Measurements from ENCODE around the gene JAKMIP3.
"Not testable (repeated sequence)": the region's sequence is repeated elsewhere in the genome, so short reads cannot be mapped to it uniquely, and the experiment has no call there.

The JAKMIP3 gene

DNA sequence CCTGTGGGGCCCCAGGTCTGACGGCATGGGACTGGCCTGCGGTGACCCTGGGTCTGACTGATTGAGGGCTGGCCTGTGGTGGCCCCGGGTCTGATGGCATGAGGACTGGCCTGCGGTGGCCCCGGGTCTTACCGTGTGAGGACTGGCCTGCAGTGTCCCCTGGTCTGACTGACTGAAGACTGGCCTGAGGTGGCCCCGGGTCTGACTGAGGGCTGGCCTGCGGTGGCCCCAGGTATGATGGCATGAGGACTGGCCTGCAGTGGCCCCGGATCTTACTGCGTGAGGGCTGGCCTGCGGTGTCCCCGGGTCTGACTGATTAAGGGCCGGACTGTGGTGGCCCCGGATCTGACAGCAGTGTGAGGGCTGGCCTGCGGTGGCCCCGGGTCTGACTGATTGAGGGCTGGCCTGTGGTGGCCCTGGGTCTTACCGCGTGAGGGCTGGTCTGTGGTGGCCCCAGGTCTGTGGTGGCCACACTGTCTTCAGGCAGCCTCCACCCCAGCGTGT is 10.9 kb downstream of the JAKMIP3 start:
- in situ Hi-C loops (cut with MboI; ENCODE audit: low sequenced_read_pairs, unreplicated experiment) = no loop called here
- TF ChIP-seq, protein P1, sequence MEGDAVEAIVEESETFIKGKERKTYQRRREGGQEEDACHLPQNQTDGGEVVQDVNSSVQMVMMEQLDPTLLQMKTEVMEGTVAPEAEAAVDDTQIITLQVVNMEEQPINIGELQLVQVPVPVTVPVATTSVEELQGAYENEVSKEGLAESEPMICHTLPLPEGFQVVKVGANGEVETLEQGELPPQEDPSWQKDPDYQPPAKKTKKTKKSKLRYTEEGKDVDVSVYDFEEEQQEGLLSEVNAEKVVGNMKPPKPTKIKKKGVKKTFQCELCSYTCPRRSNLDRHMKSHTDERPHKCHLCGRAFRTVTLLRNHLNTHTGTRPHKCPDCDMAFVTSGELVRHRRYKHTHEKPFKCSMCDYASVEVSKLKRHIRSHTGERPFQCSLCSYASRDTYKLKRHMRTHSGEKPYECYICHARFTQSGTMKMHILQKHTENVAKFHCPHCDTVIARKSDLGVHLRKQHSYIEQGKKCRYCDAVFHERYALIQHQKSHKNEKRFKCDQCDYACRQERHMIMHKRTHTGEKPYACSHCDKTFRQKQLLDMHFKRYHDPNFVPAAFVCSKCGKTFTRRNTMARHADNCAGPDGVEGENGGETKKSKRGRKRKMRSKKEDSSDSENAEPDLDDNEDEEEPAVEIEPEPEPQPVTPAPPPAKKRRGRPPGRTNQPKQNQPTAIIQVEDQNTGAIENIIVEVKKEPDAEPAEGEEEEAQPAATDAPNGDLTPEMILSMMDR (IDR thresholded peaks at IDR 0.05; ENCODE audit: borderline replicate concordance, control extremely low read depth, extremely low read depth, insufficient read depth, missing control alignments) = no peak
- DNase-seq (ENCODE audit: low spot score) = no peak

DNA sequence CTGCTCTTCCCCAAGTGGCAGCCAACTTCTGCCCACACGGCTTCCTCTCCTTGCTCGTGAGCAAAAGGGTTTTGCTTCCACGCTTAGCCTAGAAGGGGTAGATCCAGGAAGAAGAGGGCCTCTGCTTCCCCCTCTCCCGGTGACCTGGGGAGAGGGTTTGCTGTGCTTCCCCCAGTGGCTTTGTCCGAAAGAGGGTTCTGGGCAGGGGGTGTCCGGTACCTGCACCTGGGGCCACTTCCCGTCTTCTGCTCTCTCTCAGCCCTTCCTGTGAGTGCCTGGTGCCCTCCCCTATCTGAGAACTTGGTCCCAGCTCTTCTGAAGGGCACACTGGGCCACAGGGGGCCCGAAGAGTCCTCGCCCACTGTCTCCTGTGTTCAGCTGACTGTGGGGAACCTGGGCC is 11.3 kb downstream of the JAKMIP3 start:
- TF ChIP-seq, protein P1 (IDR thresholded peaks at IDR 0.05; ENCODE audit: borderline replicate concordance, control extremely low read depth, extremely low read depth, insufficient read depth, missing control alignments) = no peak
- DNase-seq (ENCODE audit: low spot score) = no peak
- in situ Hi-C loops (cut with MboI; ENCODE audit: low sequenced_read_pairs, unreplicated experiment) = no loop called here

- in situ Hi-C loops (cut with MboI; ENCODE audit: low sequenced_read_pairs, unreplicated experiment) = no loop called here
- no peak for DNase-seq (ENCODE audit: low spot score)
- TF ChIP-seq, protein P1 (IDR thresholded peaks at IDR 0.05; ENCODE audit: borderline replicate concordance, control extremely low read depth, extremely low read depth, insufficient read depth, missing control alignments) = no peak
These were observed 13.1 kb downstream of the JAKMIP3 start for GRCh38 chr10:132078746-132079345.

- in situ Hi-C loops (cut with MboI; ENCODE audit: low sequenced_read_pairs, unreplicated experiment); DNase-seq (ENCODE audit: low spot score): not testable (repeated sequence)
These were observed 18.6 kb downstream of the JAKMIP3 start for GRCh38 chr10:132084384-132084783.

DNA sequence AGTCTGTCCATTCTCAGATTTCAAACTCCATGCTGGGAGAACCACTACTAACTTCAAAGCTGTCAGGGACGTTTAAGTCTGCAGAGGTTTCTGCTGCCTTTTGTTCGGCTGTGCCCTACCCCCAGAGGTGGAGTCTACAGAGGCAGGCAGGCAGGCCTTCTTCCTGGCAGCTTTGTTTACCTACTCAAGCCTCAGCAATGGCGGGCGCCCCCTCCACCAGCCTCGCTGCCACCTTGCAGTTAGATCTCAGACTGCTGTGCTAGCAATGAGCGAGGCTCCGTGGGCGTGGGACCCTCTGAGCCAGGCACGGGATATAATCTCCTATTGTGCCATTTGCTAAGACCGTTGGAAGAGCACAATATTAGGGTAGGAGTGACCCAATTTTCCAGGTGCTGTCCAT is 27.5 kb downstream of the JAKMIP3 start:
- in situ Hi-C loops (cut with MboI; ENCODE audit: low sequenced_read_pairs, unreplicated experiment) = not testable (repeated sequence)

GRCh38 chr10:132094581-132095234 is 29.0 kb downstream of the JAKMIP3 start:
- TF ChIP-seq, protein P1 (IDR thresholded peaks at IDR 0.05; ENCODE audit: borderline replicate concordance, control extremely low read depth, extremely low read depth, insufficient read depth, missing control alignments) = no peak
- in situ Hi-C loops (cut with MboI; ENCODE audit: low sequenced_read_pairs, unreplicated experiment) = no loop called here
- DNase-seq (ENCODE audit: low spot score) = no peak

More for the DNA sequence above, 27.5 kb downstream of the JAKMIP3 start:
- DNase-seq (ENCODE audit: low spot score) = not testable (repeated sequence)

DNA sequence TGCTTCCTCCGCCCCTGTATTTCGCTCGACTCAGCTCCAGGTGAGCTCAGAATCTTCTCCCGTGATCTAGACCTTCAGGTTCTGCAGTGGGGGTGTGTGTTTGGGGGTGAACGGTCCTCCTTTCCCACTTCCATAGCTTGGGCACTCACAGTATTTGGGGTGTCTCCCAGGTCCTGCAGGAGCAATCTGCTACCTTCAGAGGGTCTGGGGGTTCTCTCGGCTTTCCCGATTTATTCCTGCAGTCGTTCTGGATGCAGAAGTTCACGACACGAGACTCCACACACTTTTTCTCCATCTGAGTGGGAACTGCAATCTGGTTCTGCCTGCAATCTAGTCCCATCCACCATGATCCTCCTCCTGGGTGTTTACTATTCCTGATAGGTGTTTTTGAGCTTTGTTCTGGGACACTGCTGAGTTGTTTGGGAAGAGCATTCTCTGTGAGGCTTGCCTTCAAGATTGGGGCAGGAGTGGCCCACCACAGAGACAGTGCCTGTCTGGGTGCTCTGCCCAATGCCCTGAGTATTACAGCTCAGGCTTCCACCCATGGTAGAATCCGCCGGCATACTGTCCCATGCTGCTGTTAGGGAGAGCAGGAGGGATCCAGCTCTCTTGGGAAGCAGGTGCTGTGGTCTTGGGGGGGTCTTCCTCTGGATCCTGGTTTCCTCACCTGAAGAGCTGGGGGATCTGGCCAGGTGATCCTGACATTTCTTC is 29.8 kb downstream of the JAKMIP3 start:
- in situ Hi-C loops (cut with MboI; ENCODE audit: low sequenced_read_pairs, unreplicated experiment) = no loop called here
- DNase-seq (ENCODE audit: low spot score) = no peak
- TF ChIP-seq, protein P1 (IDR thresholded peaks at IDR 0.05; ENCODE audit: borderline replicate concordance, control extremely low read depth, extremely low read depth, insufficient read depth, missing control alignments) = no peak
